Transverse colon (tissue), 4 donors: Measurements from ENCODE around the gene CSN3. TPM values are rescaled to one million over a fixed set of nuclear protein-coding genes. Genes with fewer than 3 reads are reported as not detected.
"Not testable (repeated sequence)": the region's sequence is repeated elsewhere in the genome, so short reads cannot be mapped to it uniquely, and the experiment has no call there.

ENCODE experiments used
- DNase-seq: peaks from one replicate; pipeline ENCODE4 v3.0.0-alpha.2; 2019
- H3K27ac ChIP-seq, 4 donors: fragments of 200-600 bp; sonication (generic); 2 replicates each; pipeline ENCODE4 v1.5.1; 2016 to 2018; ENCODE audit warnings: inconsistent platforms in 4 of 4
- H3K27me3 ChIP-seq: fragments of 200-600 bp; sonication (generic); 2 replicates; pipeline ENCODE4 v1.5.1; 2017; ENCODE audit warnings: inconsistent platforms
- H3K36me3 ChIP-seq, 4 donors: fragments of 200-600 bp; sonication (generic); 2 replicates each; pipeline ENCODE4 v1.5.1; 2017 to 2019; ENCODE audit warnings: inconsistent platforms in 4 of 4
- H3K4me1 ChIP-seq, 4 donors: fragments of 200-600 bp; sonication (generic); 2 replicates each; pipeline ENCODE4 v1.5.1; 2017 to 2020; ENCODE audit warnings: inconsistent platforms in 4 of 4
- H3K4me3 ChIP-seq, 4 donors: fragments of 200-600 bp; sonication (generic); 1 replicate in 1 of 4; 2 replicates in 3 of 4; pipeline versions ENCODE4 v1.5.1 to v1.6.1; 2017 to 2019; ENCODE audit warnings: inconsistent platforms in 4 of 4
- H3K9me3 ChIP-seq, 2 donors: fragments of 200-600 bp; sonication (generic); 2 replicates each; pipeline ENCODE4 v1.5.1; 2017 to 2019; ENCODE audit warnings: inconsistent platforms in 2 of 2
- EP300 ChIP-seq: sonication (generic); formaldehyde crosslinking; IDR thresholded peaks from one replicate; pipeline ENCODE4 v1.6.1; 2017; ENCODE audit warnings: antibody characterized with exemption, low read depth
- POLR2A ChIP-seq: fragments of 450-650 bp; IDR thresholded peaks from one replicate; pipeline ENCODE4 v1.6.1; 2016; ENCODE audit warnings: antibody characterized with exemption, mild to moderate bottlenecking, moderate library complexity
- POLR2AphosphoS5 ChIP-seq, 3 donors: sonication (generic); formaldehyde crosslinking; IDR thresholded peaks; one replicate each; pipeline ENCODE4 v1.6.1; 2016; ENCODE audit warnings: antibody characterized with exemption in 3 of 3
- WGBS, 2 donors: methylation state at CpG; one replicate each; pipeline ENCODE4 v1.1.5; 2018; ENCODE audit warnings: low coverage in 1 of 2; 5-methylcytosine and 5-hydroxymethylcytosine counted together
- in situ Hi-C, 4 donors: fragments of 200-750 bp; cut with MboI; loops; one replicate each; pipeline versions ENCODE4 v1.15.0 to v1.15.1; 2017; ENCODE audit warnings: low sequenced_read_pairs in 3 of 4, low pct_ligation_motif_present in 1 of 4, low pct_unique_long_range_greater_than_20kb in 1 of 4
- intact Hi-C: fragments of 100-400 bp; cut with DNase I; formaldehyde crosslinking; loops from one replicate; pipeline ENCODE4 v1.15.1; 2023; ENCODE audit warnings: low total_unique reads
- total RNA-seq, 4 donors: library from RNA; depleted of rRNA; stranded (reverse); fragments of >200 nt; gene quantifications; one replicate each; pipeline ENCODE4 v1.1.0, GENCODE V29; 2016
- TF ChIP-seq, protein P1 (sequence below), 5 experiments: fragments of 200-600 bp in 3 of 5; fragments of 450-650 bp in 2 of 5; sonication (generic) in 3 of 5; IDR thresholded peaks; 1 replicate in 2 of 5; 2 replicates in 3 of 5; pipeline ENCODE4 v1.5.1; 2016 to 2017; ENCODE audit warnings: antibody characterized with exemption in 5 of 5, inconsistent platforms in 3 of 5, mild to moderate bottlenecking in 2 of 5, moderate library complexity in 1 of 5

The CSN3 gene
- total RNA-seq, 4 donors from 2014 or later: not detected

DNA sequence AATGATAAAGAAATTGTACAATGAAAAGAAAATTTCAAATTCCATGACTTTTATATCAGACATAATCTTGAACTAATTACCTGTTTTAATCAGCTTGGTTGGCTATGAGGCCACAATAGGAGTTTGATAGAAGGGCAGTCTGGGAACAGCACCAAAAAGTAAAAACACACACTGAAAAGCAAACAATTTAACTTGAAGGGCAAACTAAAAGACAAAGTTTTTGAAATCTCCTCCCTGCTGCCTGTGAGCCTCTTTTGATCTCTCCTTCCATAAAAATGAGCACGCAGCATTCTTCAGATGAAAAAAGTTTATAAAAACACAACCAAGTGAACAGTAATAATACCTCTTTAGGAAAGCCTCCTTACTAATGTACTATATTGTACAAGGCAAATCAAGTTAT, 38.8 kb upstream of the CSN3 start:
- intact Hi-C loops (no loop called here), in situ Hi-C loops (no loop called here)
- no peak overlapping the region for H3K4me3 ChIP-seq
- WGBS, 2 donors: 34 to 47% methylated on average over 1 of the region's 1 CpG
- no peak for DNase-seq
- H3K4me1 ChIP-seq: no peaks in the 10 kb centered on the region
- H3K27me3 ChIP-seq: no peaks in the 10 kb centered on the region
- TF ChIP-seq POLR2AphosphoS5 (IDR thresholded peaks at IDR 0.05) (no peak), POLR2A (no peak)
- H3K27ac ChIP-seq: no peak overlapping the region
- no peaks in the 10 kb centered on the region for H3K36me3 ChIP-seq
- no peaks in the 10 kb centered on the region for H3K9me3 ChIP-seq

GRCh38 chr4:70212752-70213151, 29.6 kb upstream of the CSN3 start:
- H3K27me3 ChIP-seq, H3K9me3 ChIP-seq, H3K4me3 ChIP-seq, intact Hi-C loops, DNase-seq, in situ Hi-C loops, H3K27ac ChIP-seq, H3K36me3 ChIP-seq, H3K4me1 ChIP-seq: not testable (repeated sequence)
- 66% methylated on average over 4 of the region's 4 CpGs; no CpG with 5 or more reads in 1 of the 2 donors for WGBS, 2 donors

DNA sequence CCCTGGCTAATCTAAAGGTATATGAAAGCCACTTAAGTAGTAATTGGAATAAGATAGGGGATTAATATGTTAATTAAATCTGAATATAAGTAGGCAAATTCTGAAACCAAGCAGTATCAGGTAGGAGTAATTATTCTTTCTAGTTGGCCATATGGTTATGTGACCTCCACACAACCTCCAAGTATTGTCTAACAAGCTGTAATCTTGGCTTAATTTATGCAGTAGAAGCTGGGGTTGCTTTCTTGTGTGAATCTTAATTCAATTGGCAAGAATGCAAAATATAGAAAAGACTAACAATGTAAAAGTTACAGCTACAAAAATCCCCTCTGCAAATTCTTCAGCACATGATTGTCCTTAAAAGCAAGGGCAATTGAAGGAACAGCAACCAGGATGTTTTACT, 26.3 kb upstream of the CSN3 start:
- H3K27me3 ChIP-seq, H3K9me3 ChIP-seq, H3K27ac ChIP-seq, H3K4me3 ChIP-seq, H3K4me1 ChIP-seq, H3K36me3 ChIP-seq, in situ Hi-C loops, DNase-seq, intact Hi-C loops: not testable (repeated sequence)

GRCh38 chr4:70216550-70216949, 25.8 kb upstream of the CSN3 start:
- DNase-seq, H3K4me1 ChIP-seq, H3K36me3 ChIP-seq, H3K4me3 ChIP-seq, H3K27ac ChIP-seq, H3K27me3 ChIP-seq, in situ Hi-C loops, intact Hi-C loops, H3K9me3 ChIP-seq: not testable (repeated sequence)
- WGBS, 2 donors: 92% methylated on average over 1 of the region's 1 CpG; no CpG with 5 or more reads in 1 of the 2 donors

DNA sequence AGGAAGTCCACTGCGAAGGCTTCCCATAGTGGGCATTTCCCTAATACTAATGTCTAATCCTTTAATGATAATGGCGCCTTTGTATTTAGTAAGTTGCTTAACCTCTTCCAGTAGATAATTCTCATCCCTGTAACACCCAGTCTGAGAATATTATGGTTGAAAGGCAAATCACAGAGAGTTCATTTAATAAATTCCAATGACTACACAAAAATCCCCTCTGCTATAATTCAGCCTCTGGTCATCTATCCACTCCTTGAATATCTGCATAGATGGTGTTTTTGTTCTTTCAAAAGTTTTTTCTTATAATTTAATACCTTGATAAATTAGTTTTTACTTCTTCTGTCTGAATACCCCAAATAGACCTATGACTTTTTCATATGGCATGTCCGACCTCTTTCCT, 21.0 kb upstream of the CSN3 start:
- H3K9me3 ChIP-seq, DNase-seq, H3K27me3 ChIP-seq, in situ Hi-C loops, H3K36me3 ChIP-seq, H3K4me1 ChIP-seq, H3K4me3 ChIP-seq, intact Hi-C loops, H3K27ac ChIP-seq: not testable (repeated sequence)
- WGBS, 2 donors: 88 to 95% methylated on average over 2 to 3 of the region's 3 CpGs

GRCh38 chr4:70221818-70222217, 20.6 kb upstream of the CSN3 start:
- intact Hi-C loops, H3K27ac ChIP-seq, H3K9me3 ChIP-seq, in situ Hi-C loops, H3K36me3 ChIP-seq, DNase-seq, H3K27me3 ChIP-seq, H3K4me1 ChIP-seq, H3K4me3 ChIP-seq: not testable (repeated sequence)

DNA sequence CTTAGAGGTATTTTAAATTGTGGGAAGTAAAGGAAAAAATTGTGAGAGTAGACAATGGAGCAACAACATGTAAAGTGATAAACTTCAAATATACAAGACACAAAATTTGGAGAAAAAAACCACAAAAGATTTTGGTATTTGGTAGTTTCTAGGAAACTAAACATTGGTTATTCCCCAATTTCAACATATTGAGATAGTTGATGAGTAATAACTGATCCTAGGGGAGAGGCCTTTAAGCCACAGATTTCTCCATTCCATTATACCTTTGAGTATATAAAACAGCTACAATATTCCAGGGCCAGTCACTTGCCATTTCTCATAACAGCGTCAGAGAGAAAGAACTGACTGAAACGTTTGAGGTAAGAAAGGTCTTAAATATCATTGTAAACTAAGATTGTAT, 16.6 kb upstream of the CSN3 start, which contains the start of gene FDCSP:
Gene FDCSP, plus strand, starts transcription at position 301 of the 400 bp plus-strand sequence. CDS start 5,071 bp downstream, outside the sequence.
- WGBS, 2 donors: 0 to 57% methylated on average over 1 to 2 of the region's 2 CpGs
- in situ Hi-C loops: no loop called here

More for the DNA sequence above, 16.6 kb upstream of the CSN3 start, which contains the start of gene FDCSP:
- Histone ChIP-seq H3K4me1 (no peaks in the 10 kb centered on the region), H3K36me3 (no peaks in the 10 kb centered on the region), H3K27ac (no peak within 1 kb of the TSS), H3K4me3 (no peak within 1 kb of the TSS), H3K27me3 (no peaks in the 10 kb centered on the region), H3K9me3 (no peaks in the 10 kb centered on the region)
- DNase-seq: no peak
- intact Hi-C loops: no loop called here
- no peak for TF ChIP-seq POLR2A
- TF ChIP-seq, protein P1, sequence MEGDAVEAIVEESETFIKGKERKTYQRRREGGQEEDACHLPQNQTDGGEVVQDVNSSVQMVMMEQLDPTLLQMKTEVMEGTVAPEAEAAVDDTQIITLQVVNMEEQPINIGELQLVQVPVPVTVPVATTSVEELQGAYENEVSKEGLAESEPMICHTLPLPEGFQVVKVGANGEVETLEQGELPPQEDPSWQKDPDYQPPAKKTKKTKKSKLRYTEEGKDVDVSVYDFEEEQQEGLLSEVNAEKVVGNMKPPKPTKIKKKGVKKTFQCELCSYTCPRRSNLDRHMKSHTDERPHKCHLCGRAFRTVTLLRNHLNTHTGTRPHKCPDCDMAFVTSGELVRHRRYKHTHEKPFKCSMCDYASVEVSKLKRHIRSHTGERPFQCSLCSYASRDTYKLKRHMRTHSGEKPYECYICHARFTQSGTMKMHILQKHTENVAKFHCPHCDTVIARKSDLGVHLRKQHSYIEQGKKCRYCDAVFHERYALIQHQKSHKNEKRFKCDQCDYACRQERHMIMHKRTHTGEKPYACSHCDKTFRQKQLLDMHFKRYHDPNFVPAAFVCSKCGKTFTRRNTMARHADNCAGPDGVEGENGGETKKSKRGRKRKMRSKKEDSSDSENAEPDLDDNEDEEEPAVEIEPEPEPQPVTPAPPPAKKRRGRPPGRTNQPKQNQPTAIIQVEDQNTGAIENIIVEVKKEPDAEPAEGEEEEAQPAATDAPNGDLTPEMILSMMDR (IDR thresholded peaks at IDR 0.05): no peak
- TF ChIP-seq EP300: no peak
- no peak for TF ChIP-seq POLR2AphosphoS5 (IDR thresholded peaks at IDR 0.05)
